Lung (tissue), 12 donors: ENCODE results near the gene ASGR2. TPM values are rescaled to one million over a fixed set of nuclear protein-coding genes. Genes with fewer than 3 reads are reported as not detected.
"Not testable (repeated sequence)": the region's sequence is repeated elsewhere in the genome, so short reads cannot be mapped to it uniquely, and the experiment has no call there.

ENCODE experiments used
- ATAC-seq: fragments of 200-7000 bp; cut with Tn5 transposase; one replicate; pipeline ENCODE4 v1.9.1; 2020; ENCODE audit warnings: moderate number of reproducible peaks; ENCODE audit not compliant: insufficient read depth, low FRiP score
- DNase-seq, 3 donors: peaks; one replicate each; pipeline ENCODE4 v3.0.0-alpha.2; 2013 to 2017
- H3K27ac ChIP-seq, 2 donors: one replicate each; pipeline ENCODE4 v1.5.1; 2013; ENCODE audit warnings: mild to moderate bottlenecking in 2 of 2, moderate library complexity in 2 of 2, control low read depth in 1 of 2, inconsistent platforms in 1 of 2, low read depth in 1 of 2, low read length in 1 of 2
- H3K27me3 ChIP-seq, 3 donors: one replicate each; pipeline ENCODE4 v1.5.1; 2013; ENCODE audit warnings: low read length in 2 of 3; ENCODE audit not compliant: control insufficient read depth in 3 of 3, insufficient read depth in 3 of 3
- H3K36me3 ChIP-seq, 4 donors: one replicate each; pipeline ENCODE4 v1.5.1; 2013; ENCODE audit warnings: low read length in 4 of 4, mild to moderate bottlenecking in 1 of 4, moderate library complexity in 1 of 4; ENCODE audit not compliant: control insufficient read depth in 4 of 4, insufficient read depth in 4 of 4
- H3K4me1 ChIP-seq, 5 donors: one replicate each; pipeline ENCODE4 v1.5.1; 2013; ENCODE audit warnings: low read length in 5 of 5, mild to moderate bottlenecking in 2 of 5, moderate library complexity in 1 of 5; ENCODE audit not compliant: control insufficient read depth in 5 of 5, insufficient read depth in 5 of 5
- H3K4me3 ChIP-seq: one replicate; pipeline ENCODE4 v1.5.1; 2013; ENCODE audit warnings: mild to moderate bottlenecking, control low read depth, moderate library complexity
- H3K9ac ChIP-seq, 2 donors: one replicate each; pipeline ENCODE4 v1.5.1; 2013; ENCODE audit warnings: low read length in 2 of 2, control low read depth in 1 of 2; ENCODE audit not compliant: insufficient read depth in 1 of 2
- H3K9me3 ChIP-seq, 4 donors: one replicate each; pipeline ENCODE4 v1.5.1; 2013; ENCODE audit warnings: low read length in 3 of 4, mild to moderate bottlenecking in 1 of 4, moderate library complexity in 1 of 4; ENCODE audit not compliant: control insufficient read depth in 4 of 4, insufficient read depth in 3 of 4
- WGBS, 2 donors: extraction: QIAGEN DNeasy Blood & Tissue Kit; methylation state at CpG; one replicate each; pipeline ENCODE4 v1.1.7; 2013; 5-methylcytosine and 5-hydroxymethylcytosine counted together
- polyA plus RNA-seq, 2 donors: library from polyadenylated mRNA; stranded (reverse); fragments of 200-250 nt; gene quantifications; one replicate each; pipeline ENCODE4 v1.2.1, GENCODE V29; 2013
- total RNA-seq, 2 donors: library from RNA; depleted of rRNA in 1 of 2; stranded (reverse); fragments of >200 nt in 1 of 2; gene quantifications; one replicate each; pipeline ENCODE4 v1.2.1, GENCODE V29; 2014 to 2021
- TF ChIP-seq, protein P1 (sequence below): IDR thresholded peaks from 2 replicates; pipeline ENCODE4 v1.5.1; 2012; ENCODE audit warnings: mild to moderate bottlenecking; ENCODE audit errors: control extremely low read depth, extremely low read depth
- donor health status: control.
- donor health status: control.
- donor health status: Bipolar disorder and iron deficiency.
- donor health status: healthy.
- donor health status: DM: yes; HTN: yes; CAD: no.

ASGR2 gene
- total and polyA plus RNA-seq, 4 donors: 1.6 to 12.0 (median 2.6) TPM

DNA sequence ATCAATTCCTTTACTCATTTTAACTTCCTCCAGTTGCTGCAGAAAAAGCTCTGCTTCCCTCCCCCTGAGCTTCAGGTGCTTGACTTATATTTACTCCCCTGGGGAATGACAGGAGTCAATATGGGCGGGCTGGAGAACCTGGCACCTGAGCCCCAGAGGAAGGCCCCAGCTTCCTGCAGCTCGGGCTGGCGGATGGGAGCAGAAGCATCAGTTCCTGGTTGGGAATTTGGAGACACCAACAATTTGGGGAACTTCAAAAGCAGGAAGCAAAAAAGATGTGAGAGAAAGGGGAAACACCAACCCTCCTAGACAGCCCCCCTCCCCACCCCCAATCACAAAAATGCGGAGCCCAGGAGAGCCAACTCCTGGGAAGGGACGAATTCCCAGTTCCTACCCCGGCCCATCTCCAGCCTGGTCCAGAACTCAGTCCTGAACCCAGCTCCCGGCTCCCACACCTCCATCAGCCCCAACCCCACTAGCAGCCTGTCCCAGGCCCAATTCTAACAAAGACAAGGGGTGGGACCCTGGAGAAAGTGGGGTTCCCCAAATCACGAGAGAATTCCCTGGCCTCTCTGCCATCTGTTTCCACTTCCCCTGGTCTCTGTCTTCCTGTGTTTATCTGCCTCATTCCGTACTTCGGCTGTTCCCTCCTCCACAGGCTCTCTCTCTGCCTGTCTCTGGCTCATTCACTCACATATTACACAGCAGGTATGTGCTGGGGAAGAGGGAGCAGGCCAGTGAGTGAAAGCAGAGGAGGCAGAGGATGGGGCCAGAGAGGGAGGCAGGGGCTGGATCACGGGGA is 16.2 kb upstream of the ASGR2 start:
- no peak overlapping the region for H3K9ac ChIP-seq
- peaks cover 0 to 20% (median 3%) of the 10 kb centered on the region in 3 donors for H3K27me3 ChIP-seq
- ATAC-seq: no peak
- DNase-seq: peak in 1 of 3 donors; percentile 21
- no peaks in the 10 kb centered on the region for H3K9me3 ChIP-seq
- H3K4me1 ChIP-seq: peaks cover 0 to 1% (median 0%) of the 10 kb centered on the region in 5 donors
- WGBS, 2 donors: 17 to 35% methylated on average over 11 of the region's 11 CpGs
- peak overlapping the region in 1 of 2 donors; percentile 9 for H3K27ac ChIP-seq
- H3K4me3 ChIP-seq: no peak overlapping the region
- H3K36me3 ChIP-seq: no peaks in the 10 kb centered on the region
- TF ChIP-seq, protein P1, sequence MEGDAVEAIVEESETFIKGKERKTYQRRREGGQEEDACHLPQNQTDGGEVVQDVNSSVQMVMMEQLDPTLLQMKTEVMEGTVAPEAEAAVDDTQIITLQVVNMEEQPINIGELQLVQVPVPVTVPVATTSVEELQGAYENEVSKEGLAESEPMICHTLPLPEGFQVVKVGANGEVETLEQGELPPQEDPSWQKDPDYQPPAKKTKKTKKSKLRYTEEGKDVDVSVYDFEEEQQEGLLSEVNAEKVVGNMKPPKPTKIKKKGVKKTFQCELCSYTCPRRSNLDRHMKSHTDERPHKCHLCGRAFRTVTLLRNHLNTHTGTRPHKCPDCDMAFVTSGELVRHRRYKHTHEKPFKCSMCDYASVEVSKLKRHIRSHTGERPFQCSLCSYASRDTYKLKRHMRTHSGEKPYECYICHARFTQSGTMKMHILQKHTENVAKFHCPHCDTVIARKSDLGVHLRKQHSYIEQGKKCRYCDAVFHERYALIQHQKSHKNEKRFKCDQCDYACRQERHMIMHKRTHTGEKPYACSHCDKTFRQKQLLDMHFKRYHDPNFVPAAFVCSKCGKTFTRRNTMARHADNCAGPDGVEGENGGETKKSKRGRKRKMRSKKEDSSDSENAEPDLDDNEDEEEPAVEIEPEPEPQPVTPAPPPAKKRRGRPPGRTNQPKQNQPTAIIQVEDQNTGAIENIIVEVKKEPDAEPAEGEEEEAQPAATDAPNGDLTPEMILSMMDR: no peak

DNA sequence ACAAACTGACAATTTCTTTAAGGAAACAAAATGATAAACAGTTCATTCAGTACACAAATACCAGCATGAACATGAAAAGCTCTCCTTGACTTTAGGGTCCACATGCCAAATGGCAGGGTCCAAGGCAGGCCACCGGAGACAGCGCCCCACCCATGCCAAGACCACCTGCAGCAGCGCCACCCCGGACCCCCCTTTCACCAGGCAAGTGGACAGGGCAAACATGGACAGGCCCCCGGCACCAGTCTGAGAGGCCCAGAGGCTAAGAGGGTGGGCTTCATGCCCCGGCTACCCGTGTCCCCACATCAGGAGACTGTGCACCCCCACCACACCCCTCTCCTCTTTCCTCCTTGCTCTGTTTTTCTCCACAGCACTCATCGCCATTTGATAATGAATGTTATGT is 14.7 kb upstream of the ASGR2 start:
- Histone ChIP-seq H3K27me3 (peaks cover 0 to 20% (median 3%) of the 10 kb centered on the region in 3 donors), H3K36me3 (no peaks in the 10 kb centered on the region), H3K4me3 (no peak overlapping the region), H3K9ac (no peak overlapping the region), H3K27ac (no peak overlapping the region), H3K9me3 (no peaks in the 10 kb centered on the region), H3K4me1 (peaks cover 0 to 1% (median 0%) of the 10 kb centered on the region in 5 donors)
- WGBS, 2 donors: 93% methylated on average over 8 of the region's 8 CpGs
- DNase-seq (no peak), ATAC-seq (no peak)
- TF ChIP-seq, protein P1: no peak

DNA sequence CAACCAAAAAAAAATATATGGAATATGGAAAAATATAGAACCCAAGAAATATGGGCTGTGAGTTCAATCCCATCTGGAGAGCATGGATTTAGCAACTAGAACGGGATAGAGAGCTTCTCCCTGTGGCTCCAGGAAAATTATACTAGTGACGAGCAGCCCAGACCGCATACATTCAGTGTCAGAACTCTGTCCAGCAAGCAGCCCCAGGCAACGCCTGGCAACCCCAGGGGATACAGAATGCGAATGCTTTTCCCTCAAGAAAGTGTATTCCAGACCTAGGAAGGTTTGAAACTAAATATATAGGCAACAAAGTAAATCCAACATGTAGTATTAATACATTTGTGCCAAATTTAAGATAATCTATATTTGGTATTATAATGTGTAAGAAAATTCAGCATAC is 13.5 kb upstream of the ASGR2 start:
- TF ChIP-seq, protein P1: no peak

DNA sequence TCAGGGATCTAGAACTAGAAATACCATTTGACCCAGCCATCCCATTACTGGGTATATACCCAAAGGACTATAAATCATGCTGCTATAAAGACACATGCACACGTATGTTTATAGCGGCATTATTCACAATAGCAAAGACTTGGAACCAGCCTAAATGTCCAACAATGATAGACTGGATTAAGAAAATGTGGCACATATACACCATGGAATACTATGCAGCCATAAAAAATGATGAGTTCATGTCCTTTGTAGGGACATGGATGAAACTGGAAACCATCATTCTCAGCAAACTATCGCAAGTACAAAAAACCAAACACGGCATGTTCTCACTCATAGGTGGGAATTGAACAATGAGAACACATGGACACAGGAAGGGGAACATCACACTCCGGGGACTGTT is 12.9 kb upstream of the ASGR2 start:
- H3K9me3 ChIP-seq, H3K27ac ChIP-seq, DNase-seq, H3K4me3 ChIP-seq, H3K9ac ChIP-seq, H3K4me1 ChIP-seq, H3K36me3 ChIP-seq, ATAC-seq, H3K27me3 ChIP-seq: not testable (repeated sequence)
- WGBS, 2 donors: 86 to 96% methylated on average over 4 of the region's 5 CpGs

More for the DNA sequence above, 13.5 kb upstream of the ASGR2 start:
- H3K27ac ChIP-seq: no peak overlapping the region
- no peaks in the 10 kb centered on the region for H3K9me3 ChIP-seq
- H3K27me3 ChIP-seq: peaks cover 0 to 12% (median 0%) of the 10 kb centered on the region in 3 donors
- H3K36me3 ChIP-seq: no peaks in the 10 kb centered on the region
- no peak overlapping the region for H3K4me3 ChIP-seq
- DNase-seq: no peak
- 66 to 81% methylated on average over 5 of the region's 5 CpGs for whole genome bisulfite sequencing, 2 donors
- ATAC-seq: no peak
- H3K4me1 ChIP-seq: peaks cover 0 to 1% (median 0%) of the 10 kb centered on the region in 5 donors
- H3K9ac ChIP-seq: no peak overlapping the region

DNA sequence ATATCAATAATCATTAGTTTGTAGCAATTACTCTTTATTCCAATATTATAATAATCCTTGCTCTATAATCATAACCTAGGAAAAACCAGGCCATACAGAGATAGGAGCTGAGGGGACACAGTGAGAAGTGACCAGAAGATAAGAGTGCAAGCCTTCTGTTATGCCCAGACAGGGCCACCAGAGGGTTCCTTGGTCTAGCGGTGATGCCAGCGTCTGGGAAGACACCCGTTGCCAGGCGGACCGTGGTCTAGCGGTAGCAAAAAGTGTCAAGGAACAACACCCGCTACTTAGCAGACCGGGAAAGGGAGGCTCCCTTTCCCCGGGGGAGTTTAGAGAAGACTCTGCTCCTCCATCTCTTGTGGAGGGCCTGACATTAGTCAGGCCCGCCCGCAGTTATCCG is 11.8 kb upstream of the ASGR2 start:
- H3K27me3 ChIP-seq, H3K4me3 ChIP-seq, DNase-seq, H3K9me3 ChIP-seq, H3K36me3 ChIP-seq, H3K9ac ChIP-seq, H3K27ac ChIP-seq, H3K4me1 ChIP-seq, ATAC-seq: not testable (repeated sequence)
- 77 to 86% methylated on average over 12 of the region's 12 CpGs for WGBS, 2 donors
